CD8-positive, alpha-beta memory T cell (primary cell): ENCODE data around the gene SOBP. TPM values are rescaled to one million over a fixed set of nuclear protein-coding genes. Genes with fewer than 3 reads are reported as not detected.
A peak's percentile ranks its signal among the peaks of the same experiment; 100 is the strongest.

Experiments used
- CTCF ChIA-PET: fragments of 350-600 bp; sonication (Branson Sonifier 250); formaldehyde crosslinking; loops from one replicate; lab custom pipeline; 2021; ENCODE audit warnings: antibody characterized with exemption; lab: Charles Lee
- POLR2A ChIA-PET: fragments of 350-600 bp; sonication (Branson Sonifier 250); formaldehyde crosslinking; loops from one replicate; lab custom pipeline; 2021; ENCODE audit warnings: antibody characterized with exemption; lab: Charles Lee
- DNase-seq, 5 donors: peaks; one replicate each; pipeline versions ENCODE4 v3.0.0 to v3.0.0-alpha.2; 2020 to 2022; ENCODE audit warnings: mixed read lengths in 1 of 5
- H3K27ac ChIP-seq: one replicate; pipeline ENCODE4 v1.7.0; 2013; ENCODE audit warnings: low read depth, mild to moderate bottlenecking, low read length, moderate library complexity
- H3K27me3 ChIP-seq: 2 replicates; pipeline ENCODE4 v1.7.0; 2013; ENCODE audit warnings: low read length, mild to moderate bottlenecking; ENCODE audit not compliant: insufficient read depth, poor library complexity, severe bottlenecking
- H3K36me3 ChIP-seq: 2 replicates; pipeline ENCODE4 v1.7.0; 2013; ENCODE audit warnings: mild to moderate bottlenecking, low read length, moderate library complexity; ENCODE audit not compliant: insufficient read depth
- H3K4me1 ChIP-seq: 2 replicates; pipeline ENCODE4 v1.7.0; 2013; ENCODE audit warnings: mild to moderate bottlenecking, low read length, moderate library complexity; ENCODE audit not compliant: insufficient read depth
- H3K4me3 ChIP-seq: 2 replicates; pipeline ENCODE4 v1.7.0; 2013; ENCODE audit warnings: mild to moderate bottlenecking, low read length
- H3K9me3 ChIP-seq: 2 replicates; pipeline ENCODE4 v1.7.0; 2013; ENCODE audit warnings: mild to moderate bottlenecking, low read length
- H3K27ac Mint-ChIP-seq, 8 donors: one replicate each; pipeline ENCODE4 v1.8.0; 2020 to 2021; ENCODE audit warnings: mixed read lengths in 8 of 8, mild to moderate bottlenecking in 6 of 8, inconsistent platforms in 3 of 8, moderate library complexity in 3 of 8
- H3K27me3 Mint-ChIP-seq, 2 donors: one replicate each; pipeline ENCODE4 v1.8.0; 2020 to 2021; ENCODE audit warnings: mixed read lengths in 2 of 2, mild to moderate bottlenecking in 1 of 2, moderate library complexity in 1 of 2
- H3K36me3 Mint-ChIP-seq, 3 donors: one replicate each; pipeline ENCODE4 v1.8.0; 2020 to 2021; ENCODE audit warnings: mixed read lengths in 3 of 3, inconsistent platforms in 1 of 3, mild to moderate bottlenecking in 1 of 3
- H3K4me1 Mint-ChIP-seq, 3 donors: one replicate each; pipeline ENCODE4 v1.8.0; 2020 to 2021; ENCODE audit warnings: mixed read lengths in 3 of 3, inconsistent platforms in 1 of 3, mild to moderate bottlenecking in 1 of 3
- H3K4me3 Mint-ChIP-seq, 7 donors: one replicate each; pipeline ENCODE4 v1.8.0; 2020 to 2021; ENCODE audit warnings: mixed read lengths in 7 of 7, mild to moderate bottlenecking in 6 of 7, moderate library complexity in 4 of 7, inconsistent platforms in 2 of 7
- H3K9me3 Mint-ChIP-seq, 5 donors: one replicate each; pipeline ENCODE4 v1.8.0; 2020 to 2022; ENCODE audit warnings: mixed read lengths in 5 of 5, mild to moderate bottlenecking in 3 of 5, moderate library complexity in 2 of 5, inconsistent platforms in 1 of 5
- polyA plus RNA-seq: library from polyadenylated mRNA; unstranded; fragments of 300-500 nt; fragmentation: Illumina TruSeq; gene quantifications from one replicate; pipeline ENCODE4 v1.2.3, GENCODE V29; 2021
- total RNA-seq, 2 experiments: library from RNA; stranded (reverse); gene quantifications; one replicate each; pipeline ENCODE4 v1.2.3, GENCODE V29; 2021

SOBP gene
- total and polyA plus RNA-seq, 3 experiments from 2014 or later: 0.30 to 1.0 (median 0.79) TPM

DNA sequence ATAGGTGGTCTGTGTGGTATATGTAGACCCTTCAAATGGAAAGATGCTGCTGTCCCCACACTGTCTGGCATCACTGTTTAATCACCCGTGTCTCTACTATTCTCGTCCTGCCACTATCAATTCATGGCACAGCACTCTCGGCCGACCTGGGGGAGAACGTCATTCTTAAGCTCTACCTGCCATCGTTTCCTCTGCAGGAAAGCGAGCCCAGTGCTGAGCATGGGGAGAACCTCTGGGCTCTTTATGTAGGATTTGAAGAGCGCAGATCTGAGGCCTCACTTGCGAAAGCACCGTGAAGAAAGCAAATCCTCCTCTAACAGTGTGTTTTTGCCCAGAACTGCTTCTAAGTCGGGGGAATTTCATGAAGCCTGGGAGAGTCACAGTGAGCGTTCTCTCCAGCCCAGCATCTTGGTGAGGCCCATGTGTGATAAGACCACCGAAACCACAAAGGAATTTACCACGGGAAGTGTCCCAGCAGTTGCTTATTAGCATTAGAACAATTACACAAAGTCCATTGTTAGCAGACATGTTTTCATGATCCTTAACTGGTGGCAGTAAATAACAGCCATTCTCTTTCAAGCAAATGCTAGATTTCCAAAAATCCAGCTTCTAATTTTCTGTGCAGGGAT lies 209.9 kb downstream of the SOBP start:
- no peak for DNase-seq
- Mint-ChIP-seq H3K4me3 (peak overlapping the region in 1 of 7 donors; percentile 15), H3K9me3 (no peaks in the 10 kb centered on the region), H3K27me3 (no peaks in the 10 kb centered on the region), H3K36me3 (peaks cover 7 to 18% (median 9%) of the 10 kb centered on the region in 3 donors), H3K27ac (peak overlapping the region; percentile 14 to 74 (median 52)), H3K4me1 (peaks cover 34 to 49% (median 35%) of the 10 kb centered on the region in 3 donors)
- Histone ChIP-seq H3K4me1 (no peaks in the 10 kb centered on the region), H3K36me3 (peaks cover 3% of the 10 kb centered on the region), H3K9me3 (no peaks in the 10 kb centered on the region), H3K4me3 (no peak overlapping the region), H3K27me3 (no peaks in the 10 kb centered on the region), H3K27ac (no peak overlapping the region)
- CTCF ChIA-PET: interaction anchor here (0.9 to 2.9 kb wide), 3 partner anchors 9 to 167 kb away, joined by 3 to 9 read pairs (median 5); no protein-coding TSS in a partner anchor
- POLR2A ChIA-PET: interaction anchor here (0.6 kb wide), 1 partner anchor 26 kb away, joined by 5 read pairs; no protein-coding TSS in a partner anchor

DNA sequence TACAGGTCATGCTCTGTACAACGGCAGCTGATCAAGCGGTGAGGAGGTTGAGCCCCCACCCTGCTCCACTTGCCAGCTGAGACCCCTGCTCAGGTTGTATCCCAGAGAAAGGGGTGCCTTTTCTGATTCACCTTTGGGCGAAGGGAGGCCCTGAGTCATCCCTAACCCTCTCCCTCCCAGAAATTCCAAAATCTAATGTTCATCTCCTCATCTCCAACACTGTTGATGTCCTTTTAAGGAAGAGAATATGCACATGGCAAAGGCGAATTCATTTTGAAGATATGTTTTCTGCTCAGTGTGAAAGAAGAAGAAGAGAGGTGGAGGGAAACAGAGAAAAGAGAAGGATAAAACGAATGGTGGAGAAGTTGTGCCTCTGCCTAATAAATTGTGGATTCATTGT lies 213.7 kb downstream of the SOBP start:
- Mint-ChIP-seq H3K27me3 (no peaks in the 10 kb centered on the region), H3K4me1 (peaks cover 25 to 46% (median 30%) of the 10 kb centered on the region in 3 donors), H3K36me3 (peaks cover 7 to 56% (median 19%) of the 10 kb centered on the region in 3 donors), H3K9me3 (no peaks in the 10 kb centered on the region), H3K27ac (peak overlapping the region in 2 of 8 donors; percentile 65 to 84), H3K4me3 (no peak overlapping the region)
- Histone ChIP-seq H3K4me1 (peaks cover 2% of the 10 kb centered on the region), H3K27me3 (no peaks in the 10 kb centered on the region), H3K27ac (no peak overlapping the region), H3K9me3 (no peaks in the 10 kb centered on the region), H3K4me3 (no peak overlapping the region), H3K36me3 (peaks cover 23% of the 10 kb centered on the region)
- ChIA-PET POLR2A (interaction anchor here (1.1 kb wide), 1 partner anchor 144 kb away, joined by 3 read pairs; no protein-coding TSS in a partner anchor), CTCF (interaction anchor here (0.8 to 2.4 kb wide), 11 partner anchors 10 to 164 kb away, joined by 3 to 19 read pairs (median 4); no protein-coding TSS in a partner anchor)
- DNase-seq: no peak

DNA sequence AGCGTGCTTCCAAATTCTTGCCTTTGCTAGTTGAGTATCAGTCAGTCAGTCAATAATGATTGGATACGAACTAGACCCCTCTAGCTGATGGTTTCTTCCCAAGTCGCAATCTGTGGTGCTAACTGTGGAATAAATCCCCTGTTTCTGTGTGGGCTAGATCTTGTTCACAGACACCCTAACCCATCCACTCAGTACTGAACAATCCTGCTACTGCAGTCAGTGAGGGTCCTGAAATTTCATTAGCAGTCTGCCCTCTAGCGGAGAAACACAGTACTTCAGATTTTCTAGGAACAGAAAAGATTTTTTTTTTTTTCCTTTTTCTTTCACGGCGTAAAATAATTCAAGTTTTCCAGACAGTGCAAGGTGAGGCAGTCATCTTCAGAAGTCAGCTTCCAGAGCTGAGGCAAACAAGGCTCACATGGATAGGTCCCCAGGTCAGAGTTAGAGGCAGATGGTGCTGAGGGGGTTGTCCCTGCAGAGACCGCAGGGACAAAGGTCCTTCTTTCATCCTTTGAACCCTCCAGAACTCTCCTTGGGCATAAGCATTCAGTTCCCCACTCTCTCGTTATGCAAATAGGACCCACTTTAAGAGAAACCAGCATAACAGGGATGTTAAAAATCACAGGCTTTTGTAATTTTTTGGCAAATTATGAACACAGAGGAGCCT lies 214.6 kb downstream of the SOBP start:
- ChIA-PET CTCF (interaction anchor here (0.8 to 2.4 kb wide), 11 partner anchors 9 to 163 kb away, joined by 3 to 19 read pairs (median 4); no protein-coding TSS in a partner anchor), POLR2A (interaction anchor here (1.1 kb wide), 1 partner anchor 143 kb away, joined by 3 read pairs; no protein-coding TSS in a partner anchor)
- no peaks in the 10 kb centered on the region for H3K27me3 ChIP-seq
- peaks cover 23% of the 10 kb centered on the region for H3K36me3 ChIP-seq
- no peak overlapping the region for H3K4me3 Mint-ChIP-seq
- H3K36me3 Mint-ChIP-seq: peaks cover 7 to 64% (median 19%) of the 10 kb centered on the region in 3 donors
- H3K9me3 Mint-ChIP-seq: no peaks in the 10 kb centered on the region
- H3K4me1 ChIP-seq: peaks cover 11% of the 10 kb centered on the region
- H3K9me3 ChIP-seq: no peaks in the 10 kb centered on the region
- H3K27ac Mint-ChIP-seq: peak overlapping the region in 7 of 8 donors; percentile 17 to 79 (median 46)
- peaks cover 29 to 46% (median 33%) of the 10 kb centered on the region in 3 donors for H3K4me1 Mint-ChIP-seq
- no peak overlapping the region for H3K4me3 ChIP-seq
- DNase-seq: peak in 1 of 5 donors; percentile 36
- H3K27ac ChIP-seq: no peak overlapping the region
- H3K27me3 Mint-ChIP-seq: no peaks in the 10 kb centered on the region

DNA sequence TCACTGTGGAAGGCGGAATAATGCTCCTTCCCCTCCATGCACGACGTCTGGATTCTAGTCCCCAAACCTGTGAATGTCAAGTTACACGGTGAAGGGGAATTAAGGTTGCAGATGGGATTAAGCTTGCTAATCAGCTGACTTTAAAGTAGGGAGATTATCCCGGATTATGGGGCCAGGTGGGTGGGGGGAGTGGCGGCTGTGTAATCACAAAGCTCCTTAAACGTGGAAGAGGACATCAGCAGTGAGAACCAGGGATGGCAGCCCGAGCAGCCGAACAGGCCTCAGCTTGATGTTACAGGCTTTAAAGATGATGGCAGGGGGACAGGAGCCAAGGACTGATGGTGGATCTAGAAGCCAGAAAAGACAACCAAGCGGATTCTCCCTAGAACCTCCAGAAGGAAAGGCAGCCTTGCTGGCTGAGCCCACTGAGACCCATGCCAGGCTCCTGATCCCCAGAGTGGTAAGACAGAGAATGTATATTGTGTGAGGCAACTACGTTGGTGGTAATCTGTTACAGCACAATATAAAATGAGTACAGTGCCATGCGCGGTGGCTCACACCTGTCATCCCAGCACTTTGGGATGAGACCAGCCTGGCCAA lies 216.7 kb downstream of the SOBP start:
- DNase-seq: no peak
- no peak overlapping the region for H3K4me3 ChIP-seq
- Mint-ChIP-seq H3K4me1 (peaks cover 33 to 44% (median 42%) of the 10 kb centered on the region in 3 donors), H3K27ac (peak overlapping the region in 4 of 8 donors; percentile 40 to 68 (median 46)), H3K4me3 (no peak overlapping the region), H3K27me3 (no peaks in the 10 kb centered on the region), H3K36me3 (peaks cover 7 to 68% (median 19%) of the 10 kb centered on the region in 3 donors), H3K9me3 (no peaks in the 10 kb centered on the region)
- peaks cover 20% of the 10 kb centered on the region for H3K4me1 ChIP-seq
- ChIA-PET POLR2A (no interaction called here), CTCF (interaction anchor here (1.4 kb wide), 1 partner anchor 23 kb away, joined by 3 read pairs; no protein-coding TSS in a partner anchor)
- H3K9me3 ChIP-seq: no peaks in the 10 kb centered on the region
- no peaks in the 10 kb centered on the region for H3K27me3 ChIP-seq
- peaks cover 23% of the 10 kb centered on the region for H3K36me3 ChIP-seq
- no peak overlapping the region for H3K27ac ChIP-seq

GRCh38 chr6:107707346-107708275 lies 217.7 kb downstream of the SOBP start:
- H3K4me1 ChIP-seq: peaks cover 30% of the 10 kb centered on the region
- POLR2A ChIA-PET: no interaction called here
- Mint-ChIP-seq H3K4me3 (no peak overlapping the region), H3K27me3 (no peaks in the 10 kb centered on the region), H3K36me3 (peaks cover 7 to 71% (median 19%) of the 10 kb centered on the region in 3 donors), H3K9me3 (no peaks in the 10 kb centered on the region), H3K4me1 (peaks cover 40 to 52% (median 51%) of the 10 kb centered on the region in 3 donors), H3K27ac (peak overlapping the region in 3 of 8 donors; percentile 14 to 89 (median 86))
- H3K4me3 ChIP-seq: no peak overlapping the region
- no peak overlapping the region for H3K27ac ChIP-seq
- no peaks in the 10 kb centered on the region for H3K9me3 ChIP-seq
- CTCF ChIA-PET: interaction anchor here (2.0 kb wide), 1 partner anchor 159 kb away, joined by 8 read pairs; no protein-coding TSS in a partner anchor
- peaks cover 23% of the 10 kb centered on the region for H3K36me3 ChIP-seq
- no peaks in the 10 kb centered on the region for H3K27me3 ChIP-seq
- no peak for DNase-seq

- POLR2A ChIA-PET: no interaction called here
- H3K4me3 Mint-ChIP-seq: no peak overlapping the region
These were observed 218.5 kb downstream of the SOBP start for GRCh38 chr6:107708435-107708834.

GRCh38 chr6:107709341-107709740 lies 219.4 kb downstream of the SOBP start:
- no peaks in the 10 kb centered on the region for H3K9me3 Mint-ChIP-seq
- ChIA-PET POLR2A (no interaction called here), CTCF (interaction anchor here (1.0 to 2.0 kb wide), 3 partner anchors 34 to 157 kb away, joined by 3 to 8 read pairs (median 7); no protein-coding TSS in a partner anchor)
- no peak overlapping the region for H3K4me3 ChIP-seq
- H3K4me1 ChIP-seq: peaks cover 47% of the 10 kb centered on the region
- H3K27ac ChIP-seq: no peak overlapping the region
- no peak for DNase-seq
- H3K4me3 Mint-ChIP-seq: no peak overlapping the region
- peaks cover 4 to 65% (median 12%) of the 10 kb centered on the region in 3 donors for H3K36me3 Mint-ChIP-seq
- H3K27me3 Mint-ChIP-seq: no peaks in the 10 kb centered on the region
- H3K9me3 ChIP-seq: no peaks in the 10 kb centered on the region
- peaks cover 23% of the 10 kb centered on the region for H3K36me3 ChIP-seq
- H3K27me3 ChIP-seq: no peaks in the 10 kb centered on the region
- H3K4me1 Mint-ChIP-seq: peaks cover 52 to 66% (median 59%) of the 10 kb centered on the region in 3 donors
- H3K27ac Mint-ChIP-seq: peak overlapping the region; percentile 16 to 73 (median 45)

More at GRCh38 chr6:107708435-107708834, 218.5 kb downstream of the SOBP start:
- Histone ChIP-seq H3K27ac (no peak overlapping the region), H3K9me3 (no peaks in the 10 kb centered on the region), H3K4me1 (peaks cover 38% of the 10 kb centered on the region), H3K36me3 (peaks cover 23% of the 10 kb centered on the region), H3K4me3 (no peak overlapping the region), H3K27me3 (no peaks in the 10 kb centered on the region)
- Mint-ChIP-seq H3K27ac (peak overlapping the region in 5 of 8 donors; percentile 9 to 72 (median 22)), H3K27me3 (no peaks in the 10 kb centered on the region), H3K4me1 (peaks cover 46 to 60% (median 54%) of the 10 kb centered on the region in 3 donors), H3K36me3 (peaks cover 7 to 71% (median 18%) of the 10 kb centered on the region in 3 donors), H3K9me3 (no peaks in the 10 kb centered on the region)
- no peak for DNase-seq
- CTCF ChIA-PET: interaction anchor here (1.0 to 2.0 kb wide), 3 partner anchors 33 to 158 kb away, joined by 3 to 8 read pairs (median 7); no protein-coding TSS in a partner anchor
